Chondrocyte (in vitro differentiated cells): ENCODE data around the gene C6orf15. TPM values are rescaled to one million over a fixed set of nuclear protein-coding genes. Genes with fewer than 3 reads are reported as not detected.

Experiments used
- DNase-seq: peaks from one replicate; pipeline ENCODE4 v3.0.0; 2021; ENCODE audit warnings: mixed read lengths, low spot score
- H3K27ac Mint-ChIP-seq: one replicate; pipeline ENCODE4 v1.8.0; 2021; ENCODE audit warnings: mild to moderate bottlenecking, moderate library complexity, mixed read lengths; ENCODE audit not compliant: unreplicated experiment
- H3K27me3 Mint-ChIP-seq: 2 replicates; pipeline ENCODE4 v1.8.0; 2021; ENCODE audit warnings: low read depth, mixed read lengths
- H3K36me3 Mint-ChIP-seq: 2 replicates; pipeline ENCODE4 v1.8.0; 2021; ENCODE audit warnings: low read depth, mixed read lengths
- H3K4me1 Mint-ChIP-seq: 2 replicates; pipeline ENCODE4 v1.8.0; 2021; ENCODE audit warnings: low read depth, mild to moderate bottlenecking, mixed read lengths
- H3K4me3 Mint-ChIP-seq: one replicate; pipeline ENCODE4 v1.8.0; 2021; ENCODE audit warnings: mild to moderate bottlenecking, moderate library complexity, mixed read lengths; ENCODE audit not compliant: unreplicated experiment
- H3K9me3 Mint-ChIP-seq: 2 replicates; pipeline ENCODE4 v1.8.0; 2021; ENCODE audit warnings: low read depth, mixed read lengths
- total RNA-seq: library from RNA; stranded (reverse); gene quantifications from 3 replicates; pipeline ENCODE4 v1.2.1, GENCODE V29; 2021
- TF ChIP-seq, protein P1 (sequence below): fragments of 200-600 bp; sonication (generic); IDR thresholded peaks from 2 replicates; pipeline ENCODE4 v1.5.0; 2021; ENCODE audit warnings: antibody characterized with exemption, mild to moderate bottlenecking, moderate library complexity

C6orf15 gene
- total RNA-seq, 1 donor from 2014 or later = 0.37 TPM

GRCh38 chr6:31114970-31115849 lies 2.8 kb upstream of the C6orf15 start:
- no peaks in the 10 kb centered on the region for H3K9me3 Mint-ChIP-seq
- H3K4me3 Mint-ChIP-seq = peak overlapping the region; percentile 74
- peak overlapping the region; percentile 99 for H3K27ac Mint-ChIP-seq
- H3K36me3 Mint-ChIP-seq = no peaks in the 10 kb centered on the region
- TF ChIP-seq, protein P1, sequence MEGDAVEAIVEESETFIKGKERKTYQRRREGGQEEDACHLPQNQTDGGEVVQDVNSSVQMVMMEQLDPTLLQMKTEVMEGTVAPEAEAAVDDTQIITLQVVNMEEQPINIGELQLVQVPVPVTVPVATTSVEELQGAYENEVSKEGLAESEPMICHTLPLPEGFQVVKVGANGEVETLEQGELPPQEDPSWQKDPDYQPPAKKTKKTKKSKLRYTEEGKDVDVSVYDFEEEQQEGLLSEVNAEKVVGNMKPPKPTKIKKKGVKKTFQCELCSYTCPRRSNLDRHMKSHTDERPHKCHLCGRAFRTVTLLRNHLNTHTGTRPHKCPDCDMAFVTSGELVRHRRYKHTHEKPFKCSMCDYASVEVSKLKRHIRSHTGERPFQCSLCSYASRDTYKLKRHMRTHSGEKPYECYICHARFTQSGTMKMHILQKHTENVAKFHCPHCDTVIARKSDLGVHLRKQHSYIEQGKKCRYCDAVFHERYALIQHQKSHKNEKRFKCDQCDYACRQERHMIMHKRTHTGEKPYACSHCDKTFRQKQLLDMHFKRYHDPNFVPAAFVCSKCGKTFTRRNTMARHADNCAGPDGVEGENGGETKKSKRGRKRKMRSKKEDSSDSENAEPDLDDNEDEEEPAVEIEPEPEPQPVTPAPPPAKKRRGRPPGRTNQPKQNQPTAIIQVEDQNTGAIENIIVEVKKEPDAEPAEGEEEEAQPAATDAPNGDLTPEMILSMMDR = peak; percentile 67
- peaks cover 4% of the 10 kb centered on the region for H3K27me3 Mint-ChIP-seq
- peaks cover 44% of the 10 kb centered on the region for H3K4me1 Mint-ChIP-seq
- DNase-seq = no peak

GRCh38 chr6:31114541-31114878 lies 2.1 kb upstream of the C6orf15 start, which contains the start of gene PSORS1C1:
PSORS1C1 (plus strand) TSS chr6:31114800; CDS start chr6:31129633, 14,833 bp downstream.
- Mint-ChIP-seq H3K9me3 (no peaks in the 10 kb centered on the region), H3K4me1 (peaks cover 44% of the 10 kb centered on the region), H3K4me3 (peak within 1 kb of the TSS; percentile 74), H3K27ac (peak within 1 kb of the TSS; percentile 99), H3K36me3 (no peaks in the 10 kb centered on the region), H3K27me3 (peaks cover 11% of the 10 kb centered on the region)
- TF ChIP-seq, protein P1 = no peak
- no peak for DNase-seq

DNA sequence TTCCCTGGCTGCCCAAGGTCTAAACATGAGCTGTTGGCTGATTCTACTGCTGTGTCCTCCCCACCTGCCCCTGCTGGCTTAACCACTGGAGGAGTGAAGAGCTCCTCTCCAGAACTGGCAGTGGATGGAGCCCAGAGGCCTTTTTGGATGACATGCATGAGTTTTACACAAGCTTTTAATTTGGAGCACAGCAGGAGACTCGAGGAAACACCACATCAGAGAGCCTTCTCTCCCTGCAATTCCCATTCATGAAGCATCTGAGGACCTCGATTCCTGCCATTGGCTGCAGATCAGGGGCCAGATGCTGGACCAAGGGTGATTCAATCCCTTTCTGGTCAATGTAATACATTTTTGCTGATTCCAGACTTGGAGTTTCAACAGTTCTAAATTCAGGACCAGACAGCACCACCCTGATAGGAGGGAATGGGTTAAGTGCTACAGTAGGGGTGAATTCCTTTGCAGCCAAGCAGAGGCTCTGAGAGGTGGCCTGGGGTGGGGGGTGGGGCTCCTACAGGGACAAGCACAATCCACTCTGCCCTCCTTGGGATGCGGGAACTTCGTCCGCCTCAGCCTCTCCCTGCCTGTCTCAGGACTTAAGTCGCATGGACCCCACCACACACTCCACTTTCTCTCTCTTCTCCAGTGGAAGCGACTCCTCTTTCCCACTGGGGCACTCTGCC lies 1.6 kb upstream of the C6orf15 start:
- peaks cover 14% of the 10 kb centered on the region for H3K27me3 Mint-ChIP-seq
- H3K36me3 Mint-ChIP-seq = no peaks in the 10 kb centered on the region
- H3K4me1 Mint-ChIP-seq = peaks cover 44% of the 10 kb centered on the region
- H3K9me3 Mint-ChIP-seq = no peaks in the 10 kb centered on the region
- H3K27ac Mint-ChIP-seq = peak overlapping the region; percentile 99
- peak; percentile 43 for DNase-seq
- peak overlapping the region; percentile 74 for H3K4me3 Mint-ChIP-seq
- TF ChIP-seq, protein P1 = no peak

DNA sequence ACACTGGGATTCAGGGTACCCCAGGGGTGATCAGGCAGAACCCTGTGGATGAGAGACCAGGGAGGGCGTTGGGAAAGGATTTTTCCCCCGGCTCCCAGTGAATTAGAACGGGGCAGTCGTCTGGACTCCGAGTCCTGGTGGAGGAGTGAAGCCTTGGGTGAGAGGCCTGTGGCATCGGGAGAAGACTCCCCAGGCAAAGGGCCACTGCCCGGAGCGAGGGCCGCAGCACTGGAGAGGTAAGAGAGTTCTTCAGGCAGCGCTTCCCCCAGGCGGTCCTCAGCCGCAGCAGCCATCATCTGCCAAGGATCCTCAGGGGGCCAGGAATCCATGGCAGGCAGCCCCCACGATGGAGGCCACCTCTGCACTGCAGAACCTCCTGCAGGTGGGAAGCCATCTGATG lies 663 bp downstream of the C6orf15 start:
- H3K4me3 Mint-ChIP-seq = no peak overlapping the region
- peaks cover 21% of the 10 kb centered on the region for H3K27me3 Mint-ChIP-seq
- H3K27ac Mint-ChIP-seq = no peak overlapping the region
- TF ChIP-seq, protein P1 = no peak
- DNase-seq = peak; percentile 85
- H3K36me3 Mint-ChIP-seq = no peaks in the 10 kb centered on the region
- H3K9me3 Mint-ChIP-seq = no peaks in the 10 kb centered on the region
- H3K4me1 Mint-ChIP-seq = peaks cover 39% of the 10 kb centered on the region

GRCh38 chr6:31110825-31111582 lies 1.4 kb downstream of the C6orf15 start:
- Mint-ChIP-seq H3K36me3 (no peaks in the 10 kb centered on the region), H3K4me3 (no peak overlapping the region), H3K27ac (no peak overlapping the region), H3K27me3 (peaks cover 24% of the 10 kb centered on the region), H3K4me1 (peaks cover 33% of the 10 kb centered on the region), H3K9me3 (no peaks in the 10 kb centered on the region)
- TF ChIP-seq, protein P1 = no peak
- peak; percentile 48 for DNase-seq
